GM19023 (cell line): ENCODE measurements around the gene FASTKD2.

Experiments
- ATAC-seq: cut with Tn5 transposase; IDR thresholded peaks from one replicate; pipeline ENCODE4 v1.9.1; 2021; ENCODE audit warnings: mild to moderate bottlenecking, moderate library complexity; ENCODE audit not compliant: unreplicated experiment

The FASTKD2 gene

DNA sequence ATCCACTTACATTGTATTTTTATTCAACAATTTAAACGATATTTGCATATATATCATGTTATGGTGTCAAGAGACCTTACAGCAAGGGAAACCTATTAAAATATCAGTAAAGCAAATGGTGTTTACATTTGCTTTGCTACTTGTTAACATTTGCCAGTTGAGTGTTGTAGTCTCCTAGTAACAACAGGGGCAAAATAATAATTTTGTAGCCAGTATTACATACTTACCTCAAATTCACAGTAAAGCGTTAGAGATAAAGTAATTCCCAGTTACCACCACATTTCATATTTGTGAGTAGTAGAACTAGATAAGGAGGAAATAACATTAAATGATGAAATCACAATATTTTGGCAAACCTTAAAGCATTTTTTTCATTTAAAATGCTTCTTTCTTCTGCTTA lies 71.3 kb downstream of the FASTKD2 start:
- no peak for ATAC-seq

- no peak for ATAC-seq
These were observed 72.4 kb downstream of the FASTKD2 start for GRCh38 chr2:206837775-206838174.

- no peak for ATAC-seq
These were observed 73.3 kb downstream of the FASTKD2 start for GRCh38 chr2:206838690-206839089.

DNA sequence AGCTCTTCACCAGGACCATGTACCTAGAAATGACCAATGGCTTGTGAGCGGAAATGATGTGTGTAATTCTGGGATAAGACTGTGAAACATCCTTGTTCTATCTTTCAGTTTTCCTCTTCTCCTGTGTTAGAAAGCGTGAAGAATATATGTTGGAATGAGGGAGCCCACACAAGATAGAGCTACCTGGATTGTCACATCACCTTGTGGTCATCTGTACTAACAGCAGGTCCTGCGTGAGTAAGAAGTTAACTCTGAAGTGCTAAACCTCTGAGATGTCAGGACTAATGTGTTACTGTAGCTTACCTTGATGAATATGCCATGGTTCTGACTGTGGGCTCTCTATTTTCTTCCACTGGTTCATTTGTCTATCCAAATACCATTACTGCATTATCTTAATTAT lies 75.6 kb downstream of the FASTKD2 start:
- no peak for ATAC-seq
